ENCODE data around the gene NRP1. TPM values are rescaled to one million over a fixed set of nuclear protein-coding genes. Genes with fewer than 3 reads are reported as not detected.

NRP1 gene
- total and polyA plus RNA-seq, 2 donors (not counting 3 experiments of a cell fraction or from before 2014, with no cell fraction given) = 122 to 306 TPM

GRCh38 chr10:33291053-33291592, 43.3 kb downstream of the NRP1 start:
- H2AFZ ChIP-seq (ENCODE audit: low read depth, low read length) = no peak overlapping the region
- ChIA-PET POLR2A (no interaction called here), CTCF (interaction anchor here (0.7 to 1.4 kb wide), 4 partner anchors 9 to 98 kb away, joined by 3 to 8 read pairs (median 4); no protein-coding TSS in a partner anchor)
- intact Hi-C loops (cut with micrococcal nuclease) (no loop called here), dilution Hi-C loops (cut with MboI; ENCODE audit: extremely low pct_ligation_motif_present, low sequenced_read_pairs) (no loop called here)
- no peak overlapping the region for H3K4me2 ChIP-seq (ENCODE audit: insufficient read depth, low read length)
- no peaks in the 10 kb centered on the region for H3K9me3 ChIP-seq (replicated peaks; ENCODE audit: control insufficient read depth, insufficient read depth, low read length)
- FAIRE-seq (no peak), DNase-seq (ENCODE audit: low read depth, low spot score) (no peak)
- H3K27me3 ChIP-seq (ENCODE audit: control insufficient read depth in 2 of 2, insufficient read depth in 2 of 2, low read length in 2 of 2) = no peaks in the 10 kb centered on the region
- H3K9me1 ChIP-seq (replicated peaks; ENCODE audit: control insufficient read depth, extremely low read depth, insufficient read depth, low read length) = no peaks in the 10 kb centered on the region
- BruUV-seq (replicated peaks) = no TSS peak
- H3K9ac ChIP-seq (replicated peaks; ENCODE audit: extremely low read depth, insufficient read depth, low read length) = no peak overlapping the region
- H3K4me3 ChIP-seq (replicated peaks in 1 of 3; ENCODE audit: insufficient read depth in 1 of 3, low read depth in 1 of 3, low read length in 3 of 3) = no peak overlapping the region
- TF ChIP-seq FOS (IDR thresholded peaks at IDR 0.05; ENCODE audit: borderline replicate concordance, insufficient read depth, low read length) (no peak), EZH2 (IDR thresholded peaks at IDR 0.05; ENCODE audit: borderline replicate concordance, low read depth, low read length, severe bottlenecking) (no peak), MYC (IDR thresholded peaks at IDR 0.05; ENCODE audit: low read depth, low read length) (no peak), JUN (IDR thresholded peaks at IDR 0.05; ENCODE audit: borderline replicate concordance, insufficient read depth, insufficient read length, low read depth) (no peak), GATA2 (IDR thresholded peaks at IDR 0.05; ENCODE audit: insufficient read depth, insufficient read length, low read depth, low read length) (no peak), CTCF (IDR thresholded peaks at IDR 0.05; ENCODE audit: extremely low read depth in 1 of 2, insufficient read depth in 1 of 2, low read depth in 1 of 2, low read length in 2 of 2) (no peak), POLR2AphosphoS5 (IDR thresholded peaks at IDR 0.05; ENCODE audit: insufficient read depth, low read depth, low read length) (no peak), MAX (IDR thresholded peaks at IDR 0.05; ENCODE audit: insufficient read depth, insufficient read length) (no peak), POLR2A (IDR thresholded peaks at IDR 0.05; ENCODE audit: low read depth, low read length) (no peak)
- peaks cover 40% of the 10 kb centered on the region for H3K4me1 ChIP-seq (ENCODE audit: control insufficient read depth, extremely low read depth, insufficient read depth, low read length)
- H3K27ac ChIP-seq (ENCODE audit: insufficient read depth, low read depth, low read length) = no peak overlapping the region
- peaks cover 97% of the 10 kb centered on the region for H3K79me2 ChIP-seq (ENCODE audit: control insufficient read depth, insufficient read depth, low read length)
- H3K36me3 ChIP-seq (ENCODE audit: control insufficient read depth in 2 of 2, extremely low read depth in 1 of 2, insufficient read depth in 2 of 2, low read length in 2 of 2) = peaks cover 3 to 11% of the 10 kb centered on the region in 2 experiments
- H4K20me1 ChIP-seq (replicated peaks; ENCODE audit: control insufficient read depth, extremely low read depth, insufficient read depth, low read length) = no peaks in the 10 kb centered on the region

Data from endothelial cell of umbilical vein (primary cell).